ENCODE measurements around the gene KRT79. TPM values are rescaled to one million over a fixed set of nuclear protein-coding genes. Genes with fewer than 3 reads are reported as not detected.

KRT79 gene
- total and polyA plus RNA-seq, 2 of the 8 experiments (the other 6 are each of a cell fraction or from before 2014, with no cell fraction given) = not detected

GRCh38 chr12:52873832-52874572 lies 39.9 kb upstream of the KRT79 start:
- Histone ChIP-seq H4K5ac (ENCODE audit: insufficient read length, low read depth, low read length) (no peak overlapping the region), H2BK120ac (replicated peaks; ENCODE audit: low read depth, low read length) (no peak overlapping the region), H3K23me2 (ENCODE audit: low read depth, low read length) (peaks cover 5% of the 10 kb centered on the region; the same call in 1 of the 2 replicates), H3K36me3 (ENCODE audit: control insufficient read depth in 2 of 4, insufficient read depth in 4 of 4, low read length in 3 of 4) (no peaks in the 10 kb centered on the region), H3K4ac (replicated peaks; ENCODE audit: insufficient read length, low read depth, low read length) (no peak overlapping the region), H3K4me3 (ENCODE audit: extremely low read depth in 1 of 4, insufficient read depth in 2 of 4, low read depth in 3 of 4, low read length in 4 of 4) (peak overlapping the region; percentile 45 to 60 (median 48)), H2AFZ (ENCODE audit: low read length) (peak overlapping the region; percentile 61; the same call in 1 of the 2 replicates), H4K8ac (ENCODE audit: extremely low read depth, insufficient read depth, low read length) (peak overlapping the region; percentile 38; the same call in 1 of the 2 replicates), H3K79me1 (ENCODE audit: low read depth, low read length) (no peaks in the 10 kb centered on the region), H3K4me1 (replicated peaks in 1 of 4; ENCODE audit: control insufficient read depth in 3 of 4, insufficient read depth in 4 of 4, low read length in 3 of 4) (peaks cover 0 to 2% (median 2%) of the 10 kb centered on the region in 4 experiments; a peak in 4 of 7 replicates), H4K91ac (replicated peaks; ENCODE audit: insufficient read length, low read length) (no peak overlapping the region), H2AK5ac (ENCODE audit: low read depth, low read length) (no peak overlapping the region), H3K9ac (replicated peaks in 1 of 4; ENCODE audit: extremely low read depth in 1 of 4, low read depth in 3 of 4, low read length in 3 of 4) (no peak overlapping the region), H3K27ac (ENCODE audit: low read depth, low read length) (no peak overlapping the region), H4K20me1 (replicated peaks in 1 of 2; ENCODE audit: control insufficient read depth in 1 of 2, insufficient read depth in 2 of 2, low read length in 2 of 2) (peaks cover 0 to 3% of the 10 kb centered on the region in 2 experiments), H3K4me2 (ENCODE audit: insufficient read depth in 1 of 2, low read depth in 2 of 2, low read length in 2 of 2) (peak overlapping the region; percentile 71 to 80), H2BK20ac (ENCODE audit: low read length) (no peak overlapping the region), H2BK5ac (ENCODE audit: low read depth, low read length) (no peak overlapping the region), H3K79me2 (ENCODE audit: control insufficient read depth in 1 of 2, insufficient read depth in 2 of 2, low read length in 2 of 2) (no peaks in the 10 kb centered on the region), H3K56ac (replicated peaks; ENCODE audit: insufficient read length, low read depth, low read length) (no peak overlapping the region), H3K14ac (ENCODE audit: insufficient read length) (no peak overlapping the region), H3K9me3 (ENCODE audit: insufficient read depth in 2 of 2, low read depth in 1 of 2, low read length in 1 of 2) (no peaks in the 10 kb centered on the region), H3K23ac (ENCODE audit: insufficient read length) (no peak overlapping the region), H2BK15ac (ENCODE audit: low read length) (no peak overlapping the region; the same call in 1 of the 2 replicates), H3K18ac (ENCODE audit: extremely low read depth, low read length) (no peak overlapping the region), H2BK12ac (ENCODE audit: low read depth, low read length) (no peak overlapping the region; the same call in 1 of the 2 replicates), H3K27me3 (replicated peaks in 1 of 4; ENCODE audit: control insufficient read depth in 3 of 4, extremely low read depth in 1 of 4, insufficient read depth in 3 of 4, low read length in 3 of 4) (peaks cover 0 to 22% (median 16%) of the 10 kb centered on the region in 4 experiments; a peak in 5 of 7 replicates)
- DNase-seq (ENCODE audit: low read depth in 1 of 2, low spot score in 2 of 2) = peak in 1 of 2 experiments; percentile 59
- POLR2A ChIA-PET (ENCODE audit: partially characterized antibody) = interaction anchor here (0.6 to 1.3 kb wide), 3 partner anchors 132 to 624 kb away, joined by 3 read pairs; partner anchors contain the start of gene EIF4B
- WGBS, 2 experiments (ENCODE audit: extremely low coverage in 1 of 2, insufficient coverage in 1 of 2, insufficient read length in 1 of 2, insufficient replicate concordance in 2 of 2, low coverage in 1 of 2, low lambda C conversion rate in 2 of 2, missing lambda C conversion rate in 1 of 2) = 10% methylated on average over 48 of the region's 55 CpGs; no CpG with 5 or more reads in 1 of the 2 experiments
- CTCF ChIA-PET (ENCODE audit: partially characterized antibody) = interaction anchor here (0.8 to 22.2 kb wide), 38 partner anchors 7 to 734 kb away, joined by 3 to 502 read pairs (median 4); partner anchors contain the start of gene KRT85
- no peak for FAIRE-seq
- TF ChIP-seq EP300 (IDR thresholded peaks at IDR 0.05; ENCODE audit: borderline replicate concordance in 1 of 2, low read depth in 2 of 2, low read length in 2 of 2) (no peak), GTF2F1 (IDR thresholded peaks at IDR 0.05; ENCODE audit: borderline replicate concordance, low read depth, low read length) (no peak), HDAC6 (IDR thresholded peaks at IDR 0.05; ENCODE audit: low read depth, low read length) (no peak), USF2 (IDR thresholded peaks at IDR 0.05; ENCODE audit: low read length) (no peak), CTBP2 (IDR thresholded peaks at IDR 0.05; ENCODE audit: borderline replicate concordance, insufficient read depth, insufficient read length, low read length) (no peak), SAP30 (IDR thresholded peaks at IDR 0.05; ENCODE audit: insufficient read depth, insufficient replicate concordance, low read length) (no peak), JUND (IDR thresholded peaks at IDR 0.05; ENCODE audit: low read length) (peak; percentile 54; the same call in 1 of the 2 replicates), MAFK (IDR thresholded peaks at IDR 0.05; ENCODE audit: low read depth, low read length) (no peak), KDM4A (IDR thresholded peaks at IDR 0.05; ENCODE audit: low read depth, low read length, severe bottlenecking) (peak; percentile 66)

All from H1 (cell line).